OCI-M2 (cell line): ENCODE measurements around the gene NR3C1.

ENCODE experiments used
- DNase-seq: peaks from one replicate; lab custom pipeline; 2025; ENCODE audit not compliant: unreplicated experiment; lab: John Stamatoyannopoulos, UW

The NR3C1 gene

DNA sequence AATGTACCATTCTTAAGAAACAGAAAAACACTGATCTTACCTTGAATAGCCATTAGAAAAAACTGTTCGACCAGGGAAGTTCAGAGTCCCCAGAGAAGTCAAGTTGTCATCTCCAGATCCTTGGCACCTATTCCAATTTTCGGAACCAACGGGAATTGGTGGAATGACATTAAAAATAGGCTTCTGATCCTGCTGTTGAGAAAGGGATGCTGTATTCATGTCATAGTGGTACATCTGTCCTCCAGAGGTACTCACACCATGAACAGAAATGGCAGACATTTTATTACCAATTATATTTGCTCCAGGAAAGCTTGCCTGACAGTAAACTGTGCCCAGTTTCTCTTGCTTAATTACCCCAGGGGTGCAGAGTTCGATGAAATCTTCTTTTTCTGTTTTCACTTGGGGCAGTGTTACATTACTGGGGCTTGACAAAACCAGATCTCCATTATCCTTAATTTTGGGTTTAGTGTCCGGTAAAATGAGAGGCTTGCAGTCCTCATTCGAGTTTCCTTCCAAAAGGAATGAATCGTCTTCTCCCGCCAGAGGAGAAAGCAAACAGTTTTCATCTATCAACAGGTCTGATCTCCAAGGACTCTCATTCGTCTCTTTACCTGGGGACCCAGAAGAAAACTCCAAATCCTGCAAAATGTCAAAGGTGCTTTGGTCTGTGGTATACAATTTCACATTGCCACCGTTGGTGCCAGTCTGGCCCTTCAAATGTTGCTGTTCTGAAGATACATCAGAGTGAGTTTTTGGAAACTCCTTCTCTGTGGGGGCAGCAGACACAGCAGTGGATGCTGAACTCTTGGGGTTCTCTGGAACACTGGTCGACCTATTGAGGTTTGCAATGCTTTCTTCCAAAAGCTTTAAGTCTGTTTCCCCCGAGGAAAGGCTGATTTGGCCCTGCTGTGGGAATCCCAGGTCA is 3.6 kb downstream of the NR3C1 start:
- no peak for DNase-seq

DNA sequence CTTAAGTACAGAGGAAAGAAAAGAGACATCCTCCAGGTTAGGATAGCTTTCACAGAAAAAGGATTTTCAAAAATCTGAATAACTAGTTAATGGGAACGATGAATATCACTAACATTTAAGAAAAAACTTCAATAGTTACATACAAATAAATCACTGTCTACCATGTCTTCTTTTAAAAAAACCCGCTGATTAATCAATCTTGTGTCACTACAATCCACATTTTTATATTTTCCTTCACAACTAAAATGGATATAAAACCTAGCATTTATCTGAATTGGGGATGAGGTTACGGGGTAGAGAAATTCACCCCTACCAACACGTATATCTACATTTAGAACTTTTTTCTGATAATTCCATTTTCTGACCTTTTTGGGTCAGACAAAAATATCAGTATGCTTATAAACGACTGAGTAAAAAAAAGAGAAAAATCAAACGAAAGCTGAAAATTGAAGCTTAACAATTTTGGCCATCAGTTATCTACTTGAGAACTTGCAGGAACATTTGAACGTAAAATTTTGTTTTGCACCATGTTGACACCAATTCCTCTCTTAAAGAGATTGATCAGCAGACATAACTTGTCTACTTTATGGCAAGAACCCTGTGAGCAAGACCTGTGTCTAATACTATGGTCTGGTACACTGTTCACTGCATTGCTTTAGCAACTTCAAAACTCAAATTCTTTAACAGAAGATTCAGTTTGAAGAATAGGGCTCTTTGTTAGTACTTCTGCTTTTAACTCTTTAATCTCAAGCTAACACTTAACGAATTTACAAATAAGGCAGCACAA is 4.8 kb downstream of the NR3C1 start:
- no peak for DNase-seq

DNA sequence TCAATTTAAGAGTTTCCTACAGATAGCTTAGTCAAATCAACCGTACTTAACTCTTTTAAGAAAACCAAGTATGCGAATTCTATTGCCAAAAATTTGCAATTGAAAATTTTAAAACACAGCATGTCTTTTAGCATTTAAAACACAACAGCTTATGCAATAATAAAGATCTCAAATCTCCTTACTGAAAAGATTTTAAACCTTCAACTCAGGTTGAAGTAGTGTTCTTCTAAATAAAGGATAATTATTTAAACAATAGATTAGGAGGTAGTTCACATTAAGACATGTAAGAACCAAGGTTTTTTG is 5.5 kb downstream of the NR3C1 start:
- no peak for DNase-seq

DNA sequence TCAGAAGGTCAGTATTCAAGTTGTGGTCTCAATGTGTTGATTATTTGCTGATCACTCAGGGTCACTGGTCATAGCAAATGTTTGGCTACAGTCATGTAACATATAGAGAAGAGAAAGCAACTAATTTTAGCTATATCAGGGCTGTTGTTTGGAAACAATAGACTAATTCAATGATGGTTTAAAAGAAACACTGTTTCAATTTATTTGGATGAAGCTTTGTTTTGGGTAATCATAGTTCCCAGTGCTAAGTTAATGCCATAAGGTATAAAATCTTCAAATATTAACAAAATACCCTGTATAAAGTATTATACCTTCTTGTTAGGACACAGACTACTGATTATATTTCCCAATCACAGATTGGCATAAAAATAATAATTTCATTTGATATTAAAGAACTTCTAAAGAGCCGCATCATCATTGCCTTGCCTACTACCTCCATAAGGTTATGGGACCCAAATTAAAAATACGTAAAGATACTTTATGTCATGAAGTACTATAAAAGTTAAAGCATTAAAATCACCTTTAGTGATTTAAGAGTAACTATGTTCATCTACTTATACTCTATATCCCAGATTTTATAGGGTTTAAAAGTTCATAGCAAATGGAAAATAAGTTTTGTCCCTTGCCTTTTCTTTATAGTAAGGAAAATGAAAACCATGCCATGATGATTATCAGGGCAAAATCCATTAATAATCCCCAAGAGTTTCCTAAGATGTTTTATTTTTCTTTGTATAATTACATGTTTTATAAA is 6.0 kb downstream of the NR3C1 start:
- no peak for DNase-seq

DNA sequence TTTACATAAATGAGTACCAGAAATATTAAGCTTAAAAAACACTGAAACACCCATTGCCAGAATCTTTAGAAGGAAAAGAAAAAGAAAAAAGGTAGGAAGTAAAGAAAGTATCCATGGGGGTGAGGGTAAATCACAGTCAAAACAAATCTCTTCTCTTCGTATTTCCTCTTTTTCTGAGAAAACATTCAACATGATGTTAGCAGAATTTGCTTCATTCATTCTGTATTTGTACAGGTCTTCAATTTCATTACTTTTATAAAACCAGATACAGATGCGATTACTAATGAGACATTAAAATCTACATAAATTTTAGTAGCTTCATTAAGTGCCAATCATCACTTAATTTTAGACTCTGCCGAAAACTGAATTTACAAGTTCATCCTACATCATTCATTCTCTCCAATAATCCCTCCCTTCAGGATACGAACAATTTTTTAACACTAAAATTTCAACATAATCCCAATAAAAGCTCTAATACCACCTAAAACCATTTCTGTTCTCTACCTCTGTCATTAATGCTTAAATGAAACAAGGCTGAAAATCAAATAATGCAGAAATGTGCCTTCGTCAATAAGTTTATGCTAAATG is 7.0 kb downstream of the NR3C1 start:
- no peak for DNase-seq

DNA sequence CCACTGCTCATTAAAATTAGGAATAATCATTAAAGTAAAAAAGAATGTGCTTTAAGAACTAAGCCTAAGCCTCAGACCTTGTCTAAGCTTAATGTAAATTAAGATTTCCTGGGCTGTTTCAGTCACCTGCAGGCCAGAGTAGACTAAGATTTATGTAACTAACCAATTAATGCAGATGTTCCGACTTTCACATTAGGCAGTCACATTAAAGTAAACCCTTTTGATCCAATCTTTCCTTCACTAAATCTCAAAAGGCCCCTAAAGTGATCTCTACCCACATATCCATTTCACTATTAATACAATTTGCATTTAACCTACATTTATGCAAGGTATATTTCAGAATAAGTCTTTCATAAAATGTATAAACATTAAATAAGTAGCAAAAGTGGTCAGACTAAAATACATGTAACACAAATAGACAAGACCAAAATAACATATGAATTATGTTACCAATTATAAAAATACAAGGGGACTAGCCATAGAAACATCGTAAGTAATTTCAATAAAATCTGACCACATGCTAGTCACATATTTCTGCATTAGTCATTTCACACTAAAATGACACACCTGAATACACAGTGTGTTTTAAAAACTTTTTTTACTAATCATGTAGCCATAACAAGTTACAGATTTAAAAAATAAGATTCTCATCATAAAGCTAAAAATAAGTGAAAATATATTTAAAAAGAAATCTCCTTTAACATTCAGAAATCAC is 7.7 kb downstream of the NR3C1 start:
- DNase-seq: no peak

DNA sequence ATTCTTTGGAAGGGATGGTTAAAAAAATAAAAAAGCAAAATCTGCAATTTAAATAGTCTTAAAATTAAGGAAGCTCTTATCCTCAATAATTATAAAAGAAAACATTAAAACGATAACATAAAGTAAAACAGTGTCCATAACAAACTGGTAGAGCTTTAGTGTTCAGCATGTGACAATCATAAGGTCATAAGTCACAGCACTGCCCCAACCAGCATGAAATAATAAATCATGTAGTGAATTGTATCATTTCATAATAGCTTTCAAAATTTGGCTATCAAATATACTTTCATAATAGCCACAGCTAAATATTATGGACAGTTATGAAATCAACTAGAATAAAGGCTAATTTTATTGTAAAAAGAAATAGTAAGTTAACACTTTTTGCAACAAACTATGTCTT is 10.0 kb downstream of the NR3C1 start:
- DNase-seq: no peak

DNA sequence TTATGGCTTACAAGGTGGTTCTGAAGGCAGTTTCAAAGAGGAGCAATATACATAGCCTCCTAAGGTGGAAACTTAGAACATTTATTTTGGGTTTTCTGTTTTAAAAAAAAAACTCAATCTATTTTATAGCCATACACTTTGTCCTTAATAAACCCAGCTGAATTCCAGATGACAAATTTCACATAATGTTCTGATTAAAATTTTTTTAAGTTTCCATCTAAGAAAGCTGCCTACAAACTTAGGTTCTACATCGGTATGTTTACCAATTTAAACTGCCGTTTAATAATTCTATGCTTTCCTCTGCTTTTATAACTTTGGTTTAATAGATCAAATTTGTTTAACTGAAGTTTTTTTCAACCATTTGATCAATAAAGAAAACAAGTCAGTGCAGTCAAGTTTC is 12.5 kb downstream of the NR3C1 start:
- DNase-seq: no peak

DNA sequence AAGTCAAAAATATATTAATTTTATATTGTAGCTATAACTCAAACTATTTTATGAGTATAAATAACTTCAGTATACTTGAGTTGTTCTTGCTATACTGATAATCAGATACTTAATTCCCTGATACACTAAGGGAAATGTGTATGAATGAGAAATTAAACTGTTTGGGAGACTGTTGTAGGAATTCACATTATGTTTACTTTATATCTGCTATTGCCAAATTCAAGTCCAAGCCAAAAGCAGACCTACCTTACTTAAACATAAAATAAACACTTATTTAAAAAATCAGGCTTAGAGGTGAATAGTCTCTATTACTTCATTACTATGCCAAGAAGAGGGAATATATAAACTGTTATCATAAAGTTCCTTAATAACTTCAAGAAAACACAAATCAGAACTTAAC is 13.2 kb downstream of the NR3C1 start:
- DNase-seq: no peak

DNA sequence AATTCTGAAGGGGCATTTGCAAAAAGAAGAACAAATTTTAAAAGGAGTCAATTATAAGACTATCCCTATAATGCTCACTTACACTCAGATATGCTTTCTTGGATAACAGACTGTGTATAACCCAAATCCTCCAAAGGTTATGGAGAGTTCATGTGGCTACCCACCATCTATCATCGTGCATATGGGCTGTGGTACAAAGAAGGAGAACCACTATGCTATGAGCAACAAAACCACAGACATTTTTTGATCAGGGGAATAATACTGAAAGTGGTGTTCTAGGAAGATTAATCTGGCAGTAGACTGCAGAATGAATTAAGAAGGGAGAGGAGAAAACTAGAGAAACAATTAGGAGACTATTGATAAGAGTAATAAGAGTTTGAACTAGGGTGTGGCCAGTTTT is 16.8 kb downstream of the NR3C1 start:
- no peak for DNase-seq

DNA sequence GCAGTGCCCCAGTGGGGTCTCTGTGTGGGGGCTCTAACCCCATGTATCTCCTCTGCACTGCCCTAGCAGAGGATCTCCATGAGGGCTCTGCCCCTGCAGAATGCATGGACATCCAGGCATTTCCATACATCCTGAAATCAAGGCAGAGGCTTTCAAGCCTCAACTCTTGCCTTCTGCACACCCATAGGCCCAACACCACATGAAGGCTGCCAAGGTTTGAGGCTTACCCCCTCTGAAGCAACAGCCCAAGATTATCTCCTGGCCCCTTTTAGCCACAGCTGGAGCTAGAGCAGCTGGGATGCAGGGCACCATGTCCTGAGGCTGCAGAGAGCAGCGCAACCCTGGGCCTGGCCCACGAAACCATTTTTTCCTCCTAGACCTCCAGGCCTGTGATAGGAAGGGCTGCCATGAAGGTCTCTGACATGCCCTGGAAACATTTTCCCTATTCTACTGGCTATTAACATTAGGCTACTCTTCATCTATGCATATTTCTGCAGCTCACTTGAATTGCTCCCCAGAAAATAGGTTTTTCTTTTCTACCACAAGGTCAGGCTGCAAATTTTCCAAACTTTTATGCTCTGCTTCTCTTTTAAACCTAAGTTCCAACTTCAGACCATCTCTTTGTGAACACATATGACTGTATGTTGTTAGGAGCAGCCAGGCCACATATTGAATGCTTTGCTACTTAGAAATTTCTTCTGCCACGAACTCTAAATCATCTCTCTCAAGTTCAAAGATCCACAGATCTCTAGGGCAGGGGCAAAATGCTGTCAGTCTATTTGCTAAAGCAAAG is 18.4 kb downstream of the NR3C1 start:
- no peak for DNase-seq

DNA sequence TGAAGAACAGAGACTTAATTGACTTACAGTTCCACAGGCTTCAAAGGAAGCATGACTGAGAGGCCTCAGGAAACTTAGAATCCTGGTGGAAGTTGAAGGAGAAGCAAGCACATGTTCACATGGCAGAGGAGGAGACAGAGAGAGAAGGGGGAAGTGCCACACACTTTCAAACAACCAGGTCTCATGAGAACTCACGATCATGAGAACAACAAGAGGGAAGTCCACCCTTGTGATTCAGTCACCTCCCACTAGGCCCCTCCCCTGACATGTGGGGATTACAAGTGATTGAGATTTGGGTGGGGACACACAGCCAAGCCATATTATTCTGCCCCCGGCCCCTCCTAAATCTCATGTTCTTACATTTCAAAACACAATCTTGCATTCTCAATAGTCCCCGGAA is 19.5 kb downstream of the NR3C1 start:
- no peak for DNase-seq

DNA sequence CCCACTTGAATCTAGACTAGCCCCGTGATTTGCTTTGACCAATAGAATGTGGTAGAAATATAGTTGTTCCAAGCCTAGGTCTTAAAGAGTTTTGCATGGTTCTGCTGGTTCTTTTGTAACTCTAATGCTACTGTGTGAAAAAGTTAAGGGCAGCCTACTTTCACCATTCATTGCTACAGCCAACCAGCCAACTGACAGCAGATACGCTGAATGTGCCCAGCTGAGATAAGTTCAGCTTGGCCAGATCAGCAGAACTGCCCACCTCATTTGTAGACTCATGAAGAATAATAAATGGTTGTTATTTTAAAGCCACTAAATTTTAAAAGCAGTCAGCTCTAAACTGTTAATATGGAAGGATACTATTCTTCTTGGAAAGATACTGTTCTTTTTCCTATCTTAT is 23.9 kb downstream of the NR3C1 start:
- DNase-seq: no peak

DNA sequence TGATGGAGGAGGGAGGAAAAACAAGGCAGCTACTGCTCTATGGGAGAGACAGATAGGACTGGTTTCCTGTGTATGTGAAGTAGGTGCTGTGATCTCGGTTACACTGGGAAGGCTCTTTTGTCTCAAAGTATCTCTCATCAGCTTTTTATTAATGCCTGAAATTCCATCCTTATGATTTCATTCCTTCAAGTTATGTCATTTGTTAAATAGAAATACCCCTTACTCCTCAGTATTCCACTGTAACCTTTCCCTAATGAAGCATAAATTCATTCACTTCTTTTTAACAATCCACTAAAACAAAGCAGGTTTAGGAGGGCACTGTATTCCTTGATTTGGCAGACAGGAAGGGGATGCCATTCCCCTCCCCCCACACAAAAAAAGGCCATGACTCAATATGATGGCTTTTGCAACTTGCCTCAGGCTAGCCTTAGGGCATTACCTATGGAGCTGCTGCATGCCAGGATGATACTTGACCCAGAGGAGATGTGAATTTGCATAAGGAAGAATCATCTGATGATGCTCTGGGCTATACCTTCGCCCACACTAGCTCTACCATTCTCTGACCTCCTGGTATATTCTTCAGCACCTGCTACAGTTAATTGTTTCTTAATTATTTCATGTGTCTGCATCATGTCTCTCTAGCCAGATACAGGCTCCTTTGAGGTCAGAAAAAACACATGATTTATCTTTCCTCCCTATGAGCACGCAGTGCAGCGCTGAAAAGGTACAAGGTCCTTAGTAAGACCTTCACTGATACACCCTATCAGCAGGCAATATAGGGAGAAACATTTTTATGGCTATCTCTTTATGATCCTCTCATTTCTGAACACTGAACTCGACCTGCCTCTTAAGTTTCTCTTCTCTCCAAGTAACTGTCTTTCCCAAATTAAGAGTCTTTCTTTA is 26.3 kb downstream of the NR3C1 start:
- DNase-seq: no peak

DNA sequence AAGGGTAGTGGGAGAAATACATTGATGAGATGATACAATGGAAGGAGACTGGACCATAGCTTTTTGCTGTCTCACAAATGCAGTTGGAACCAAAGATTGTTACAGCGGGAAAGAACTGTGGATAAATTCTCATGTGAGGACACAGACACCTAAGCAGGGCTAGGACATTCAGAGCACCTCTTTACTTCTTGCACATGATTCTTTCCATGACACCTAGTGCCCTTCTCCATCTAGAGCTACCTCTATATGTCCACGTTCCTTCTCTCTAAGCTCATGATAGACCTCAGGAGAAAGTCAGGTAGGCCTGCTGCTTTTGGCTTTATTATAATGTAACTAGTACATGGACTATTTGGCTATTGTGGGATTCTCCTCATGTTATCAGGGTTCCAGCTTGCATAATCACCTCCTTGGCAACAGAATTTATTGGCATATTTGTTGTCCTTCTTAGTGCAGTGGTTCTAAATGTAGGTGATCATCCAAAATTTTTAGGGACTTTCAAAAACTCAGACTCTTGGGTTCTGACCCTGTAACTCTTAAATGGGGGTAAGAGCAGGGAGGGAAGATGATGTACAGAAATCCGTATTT is 27.2 kb downstream of the NR3C1 start:
- DNase-seq: no peak

DNA sequence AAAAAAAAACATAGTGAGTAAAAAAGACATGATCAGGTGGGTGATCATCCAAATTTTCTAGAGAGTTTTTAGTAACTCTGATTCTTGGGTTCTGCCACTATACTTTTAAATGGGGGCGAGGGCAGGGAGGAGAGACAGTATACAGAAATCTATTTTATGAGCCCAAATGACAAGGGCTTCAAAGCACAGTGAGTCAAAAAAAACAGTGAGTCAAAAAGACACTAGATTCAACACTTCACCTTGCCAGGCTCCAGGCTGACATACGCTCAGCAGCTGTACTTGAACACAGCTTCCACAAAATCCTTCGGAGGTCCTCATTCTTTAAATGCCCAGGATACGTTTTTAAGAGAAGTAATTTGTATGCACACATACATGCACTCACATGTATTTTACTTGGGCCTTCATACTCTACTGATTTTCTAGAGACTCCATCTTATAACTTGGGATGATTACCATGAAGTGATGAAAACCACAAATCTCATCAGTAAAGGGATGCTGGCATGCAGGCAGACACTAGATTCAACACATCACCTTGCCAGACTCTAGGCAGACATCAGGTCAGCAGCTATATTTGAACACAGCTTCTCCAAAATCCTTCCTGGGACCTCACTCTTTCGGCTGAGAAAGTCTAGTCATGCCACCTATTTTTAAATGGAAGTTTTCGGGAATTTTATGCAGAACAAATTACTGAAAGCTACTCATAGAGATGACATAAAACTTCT is 28.8 kb downstream of the NR3C1 start:
- no peak for DNase-seq

DNA sequence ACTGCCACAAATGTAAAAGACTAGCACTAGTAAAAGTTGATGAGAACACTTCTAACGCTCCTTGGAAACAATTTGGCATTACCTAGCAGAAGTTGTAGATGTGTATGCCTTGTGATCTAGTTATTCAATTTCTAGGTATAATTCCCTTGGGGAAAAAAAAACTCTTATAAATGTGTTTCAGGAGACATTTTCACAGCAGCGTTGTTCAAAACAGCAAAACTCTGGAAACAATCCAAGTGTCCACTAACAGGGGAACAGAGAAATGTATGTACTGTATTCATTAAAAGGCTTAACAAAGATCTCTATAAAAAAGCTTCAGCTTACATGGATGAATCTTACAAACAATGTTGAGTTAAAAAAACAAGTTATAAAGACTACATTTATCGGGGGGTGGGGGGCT is 30.4 kb downstream of the NR3C1 start:
- no peak for DNase-seq
